B cell (primary cell): ENCODE data around the gene GLCE. TPM values are rescaled to one million over a fixed set of nuclear protein-coding genes. Genes with fewer than 3 reads are reported as not detected.

Experiments
- ATAC-seq: fragments of 200-7000 bp; cut with Tn5 transposase; one replicate; pipeline ENCODE4 v1.10.0; 2021; ENCODE audit warnings: low read depth, mild to moderate bottlenecking, moderate number of reproducible peaks, moderate library complexity
- CTCF ChIA-PET: fragments of 350-600 bp; sonication (Branson Sonifier 250); formaldehyde crosslinking; loops from one replicate; lab custom pipeline; 2021; ENCODE audit warnings: antibody characterized with exemption, inconsistent platforms; lab: Charles Lee
- POLR2A ChIA-PET: fragments of 350-600 bp; sonication (Branson Sonifier 250); formaldehyde crosslinking; loops from one replicate; lab custom pipeline; 2021; ENCODE audit warnings: antibody characterized with exemption; lab: Charles Lee
- DNase-seq: peaks from one replicate; pipeline ENCODE4 v3.0.0; 2013
- H2AFZ ChIP-seq: 2 replicates; pipeline ENCODE4 v1.6.1; 2012; ENCODE audit warnings: mild to moderate bottlenecking, low read depth, low read length; ENCODE audit not compliant: insufficient read depth, poor library complexity, severe bottlenecking
- H3K27ac ChIP-seq, 2 donors: 1 replicate in 1 of 2; 2 replicates in 1 of 2; pipeline ENCODE4 v1.5.1; 2012 to 2013; ENCODE audit warnings: low read length in 2 of 2, mild to moderate bottlenecking in 2 of 2, moderate library complexity in 1 of 2
- H3K27me3 ChIP-seq, 4 experiments: fragments of 200-600 bp in 1 of 4; sonication (generic) in 1 of 4; replicated peaks in 1 of 4; 1 replicate in 2 of 4; 2 replicates in 2 of 4; pipeline versions ENCODE4 v1.6.1 to v1.7.0; 2013 to 2016; ENCODE audit warnings: low read length in 3 of 4, mild to moderate bottlenecking in 2 of 4, mixed read lengths in 1 of 4, moderate library complexity in 1 of 4; ENCODE audit not compliant: insufficient read depth in 4 of 4, control insufficient read depth in 3 of 4; ENCODE audit errors: control extremely low read depth in 1 of 4
- H3K36me3 ChIP-seq, 2 experiments: replicated peaks in 1 of 2; 1 replicate in 1 of 2; 2 replicates in 1 of 2; pipeline versions ENCODE4 v1.6.1 to v1.7.1; 2013; ENCODE audit warnings: low read length in 1 of 2; ENCODE audit not compliant: insufficient read depth in 2 of 2, control insufficient read depth in 1 of 2; ENCODE audit errors: control extremely low read depth in 1 of 2, extremely low read depth in 1 of 2
- H3K4me1 ChIP-seq, 2 donors: fragments of 200-600 bp in 1 of 2; sonication (generic) in 1 of 2; 1 replicate in 1 of 2; 2 replicates in 1 of 2; pipeline versions ENCODE4 v1.5.1 to v1.6.1; 2013 to 2017; ENCODE audit warnings: low read length in 2 of 2; ENCODE audit not compliant: control insufficient read depth in 2 of 2, insufficient read depth in 2 of 2
- H3K4me2 ChIP-seq: replicated peaks from 2 replicates; pipeline ENCODE3; 2012; ENCODE audit warnings: mild to moderate bottlenecking, low read depth, low read length; ENCODE audit not compliant: poor library complexity, severe bottlenecking
- H3K4me3 ChIP-seq, 5 experiments: fragments of 200-600 bp in 1 of 5; sonication (generic) in 1 of 5; 1 replicate in 3 of 5; 2 replicates in 2 of 5; pipeline versions ENCODE4 v1.5.1 to v1.7.0; 2011 to 2016; ENCODE audit warnings: low read length in 4 of 5, mild to moderate bottlenecking in 4 of 5, low read depth in 2 of 5, control low read depth in 1 of 5, moderate library complexity in 1 of 5; ENCODE audit not compliant: insufficient read depth in 1 of 5; ENCODE audit errors: control extremely low read depth in 1 of 5, extremely low read depth in 1 of 5
- H3K79me2 ChIP-seq: fragments of 200-600 bp; sonication (generic); one replicate; pipeline ENCODE4 v1.6.0; 2016; ENCODE audit warnings: low read length; ENCODE audit not compliant: control insufficient read depth, insufficient read depth
- H3K9ac ChIP-seq: fragments of 200-600 bp; sonication (generic); 2 replicates; pipeline ENCODE4 v1.6.1; 2017; ENCODE audit warnings: mild to moderate bottlenecking, low read length, moderate library complexity
- H3K9me3 ChIP-seq, 3 donors: one replicate each; pipeline versions ENCODE4 v1.6.1 to v1.7.1; 2013; ENCODE audit warnings: low read length in 2 of 3; ENCODE audit not compliant: control insufficient read depth in 2 of 3, insufficient read depth in 1 of 3; ENCODE audit errors: control extremely low read depth in 1 of 3
- H4K20me1 ChIP-seq: 2 replicates; pipeline ENCODE4 v1.6.0; 2012; ENCODE audit warnings: mild to moderate bottlenecking, low read length; ENCODE audit not compliant: insufficient read depth, control insufficient read depth, poor library complexity, severe bottlenecking
- H3K27ac Mint-ChIP-seq: one replicate; pipeline ENCODE4 v1.8.0; 2021; ENCODE audit warnings: mixed read lengths
- H3K27me3 Mint-ChIP-seq: one replicate; pipeline ENCODE4 v1.8.0; 2021; ENCODE audit warnings: mixed read lengths
- H3K4me1 Mint-ChIP-seq: one replicate; pipeline ENCODE4 v1.8.0; 2021; ENCODE audit warnings: mixed read lengths
- H3K4me3 Mint-ChIP-seq: one replicate; pipeline ENCODE4 v1.8.0; 2021; ENCODE audit warnings: mixed read lengths
- H3K9me3 Mint-ChIP-seq: one replicate; pipeline ENCODE4 v1.8.0; 2022; ENCODE audit warnings: mixed read lengths; ENCODE audit not compliant: insufficient read depth
- EZH2 ChIP-seq: IDR thresholded peaks from 2 replicates; pipeline ENCODE4 v1.6.1; 2012; ENCODE audit warnings: borderline replicate concordance, low read depth, mild to moderate bottlenecking, moderate library complexity, low read length; ENCODE audit not compliant: insufficient read depth, poor library complexity, severe bottlenecking
- WGBS: methylation state at CpG from one replicate; pipeline ENCODE4 v1.1.5; 2013; ENCODE audit warnings: missing lambda C conversion rate; ENCODE audit not compliant: insufficient coverage; 5-methylcytosine and 5-hydroxymethylcytosine counted together
- intact Hi-C: fragments of 100-400 bp; cut with micrococcal nuclease; formaldehyde crosslinking; loops from one replicate; pipeline ENCODE4 v1.10.0; 2022
- polyA plus RNA-seq: library from polyadenylated mRNA; depleted of rRNA; stranded (reverse); fragments of >200 nt; gene quantifications from 2 replicates; pipeline ENCODE4 v1.2.3, GENCODE V29; 2012
- total RNA-seq, 2 donors: library from RNA; stranded (reverse); fragments of 120-200 nt in 1 of 2; gene quantifications; 1 replicate in 1 of 2; 2 replicates in 1 of 2; pipeline versions ENCODE4 v1.2.3 to v1.2.4, GENCODE V29; 2013 to 2022
- TF ChIP-seq, protein P1 (sequence below): fragments of 200-600 bp; IDR thresholded peaks from one replicate; pipeline ENCODE4 v1.8.0; 2022; ENCODE audit warnings: antibody characterized with exemption, mild to moderate bottlenecking

GLCE gene
- total and polyA plus RNA-seq, 2 donors (not counting 1 experiment from before 2014, with no cell fraction given) = 3.0 to 5.3 TPM

DNA sequence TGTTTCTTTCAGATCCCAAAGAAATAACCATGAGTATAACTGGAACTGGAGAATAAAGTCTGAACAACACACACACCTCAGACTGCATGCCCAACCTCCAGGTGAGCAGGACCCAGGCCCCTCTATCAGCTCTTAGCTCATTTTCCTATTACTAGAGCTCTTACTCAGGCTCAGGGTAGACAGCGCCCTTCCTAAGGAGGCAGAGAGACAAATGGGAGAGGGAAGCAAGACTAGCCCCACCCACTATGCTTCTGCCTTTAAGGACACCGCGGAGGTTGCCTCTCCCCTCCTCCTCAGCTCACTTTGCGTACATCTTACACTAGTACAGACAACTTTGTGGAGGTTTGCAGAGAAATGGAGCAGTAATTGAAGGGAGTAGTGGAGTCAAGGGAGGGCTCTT, 44.0 kb upstream of the GLCE start:
- TF ChIP-seq, protein P1, sequence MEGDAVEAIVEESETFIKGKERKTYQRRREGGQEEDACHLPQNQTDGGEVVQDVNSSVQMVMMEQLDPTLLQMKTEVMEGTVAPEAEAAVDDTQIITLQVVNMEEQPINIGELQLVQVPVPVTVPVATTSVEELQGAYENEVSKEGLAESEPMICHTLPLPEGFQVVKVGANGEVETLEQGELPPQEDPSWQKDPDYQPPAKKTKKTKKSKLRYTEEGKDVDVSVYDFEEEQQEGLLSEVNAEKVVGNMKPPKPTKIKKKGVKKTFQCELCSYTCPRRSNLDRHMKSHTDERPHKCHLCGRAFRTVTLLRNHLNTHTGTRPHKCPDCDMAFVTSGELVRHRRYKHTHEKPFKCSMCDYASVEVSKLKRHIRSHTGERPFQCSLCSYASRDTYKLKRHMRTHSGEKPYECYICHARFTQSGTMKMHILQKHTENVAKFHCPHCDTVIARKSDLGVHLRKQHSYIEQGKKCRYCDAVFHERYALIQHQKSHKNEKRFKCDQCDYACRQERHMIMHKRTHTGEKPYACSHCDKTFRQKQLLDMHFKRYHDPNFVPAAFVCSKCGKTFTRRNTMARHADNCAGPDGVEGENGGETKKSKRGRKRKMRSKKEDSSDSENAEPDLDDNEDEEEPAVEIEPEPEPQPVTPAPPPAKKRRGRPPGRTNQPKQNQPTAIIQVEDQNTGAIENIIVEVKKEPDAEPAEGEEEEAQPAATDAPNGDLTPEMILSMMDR = no peak
- TF ChIP-seq EZH2 = no peak
- no peaks in the 10 kb centered on the region for H3K36me3 ChIP-seq
- H3K4me1 Mint-ChIP-seq = no peaks in the 10 kb centered on the region
- H3K9me3 ChIP-seq = no peaks in the 10 kb centered on the region
- POLR2A ChIA-PET = no interaction called here
- intact Hi-C loops = no loop called here
- DNase-seq (no peak), ATAC-seq (no peak)
- H3K4me2 ChIP-seq = no peak overlapping the region
- H4K20me1 ChIP-seq = no peaks in the 10 kb centered on the region
- CTCF ChIA-PET = no interaction called here
- no peak overlapping the region for H3K4me3 Mint-ChIP-seq
- no peak overlapping the region for H2AFZ ChIP-seq
- no peak overlapping the region for H3K9ac ChIP-seq
- 60% methylated on average over 1 of the region's 4 CpGs for WGBS
- peaks cover 0 to 12% (median 0%) of the 10 kb centered on the region in 4 experiments for H3K27me3 ChIP-seq
- H3K4me1 ChIP-seq = no peaks in the 10 kb centered on the region
- no peak overlapping the region for H3K4me3 ChIP-seq
- no peak overlapping the region for H3K27ac Mint-ChIP-seq
- H3K27me3 Mint-ChIP-seq = peaks cover 38% of the 10 kb centered on the region
- H3K9me3 Mint-ChIP-seq = no peaks in the 10 kb centered on the region
- no peak overlapping the region for H3K27ac ChIP-seq
- H3K79me2 ChIP-seq = no peaks in the 10 kb centered on the region

DNA sequence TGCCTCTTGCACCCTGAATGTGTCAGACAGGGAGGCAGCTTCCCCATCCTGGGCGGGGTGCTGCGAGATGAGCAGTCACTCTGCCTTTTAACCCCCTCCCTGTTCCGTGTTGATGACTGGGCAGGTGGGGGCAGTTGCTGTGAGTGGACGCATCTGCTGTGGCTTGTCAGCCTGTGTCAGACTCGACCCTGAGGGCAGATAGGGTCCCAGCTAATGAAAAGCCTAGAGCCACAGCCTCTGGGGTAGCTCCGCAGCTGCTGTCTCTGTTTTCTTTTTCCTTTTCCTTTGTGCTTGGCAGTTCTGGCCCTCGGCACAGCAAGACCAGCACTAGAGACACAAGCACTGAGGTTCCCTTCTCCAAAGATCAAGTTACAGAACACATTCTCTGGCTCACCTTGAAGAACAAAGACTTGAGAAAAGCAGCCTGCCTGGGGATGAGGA, 43.0 kb upstream of the GLCE start:
- ChIA-PET POLR2A (no interaction called here), CTCF (no interaction called here)
- Mint-ChIP-seq H3K27ac (no peak overlapping the region), H3K4me3 (no peak overlapping the region), H3K4me1 (no peaks in the 10 kb centered on the region), H3K9me3 (no peaks in the 10 kb centered on the region), H3K27me3 (peaks cover 38% of the 10 kb centered on the region)
- Histone ChIP-seq H3K4me2 (no peak overlapping the region), H3K79me2 (no peaks in the 10 kb centered on the region), H4K20me1 (no peaks in the 10 kb centered on the region), H3K9ac (no peak overlapping the region), H3K9me3 (no peaks in the 10 kb centered on the region), H3K4me3 (no peak overlapping the region), H3K27ac (no peak overlapping the region), H3K27me3 (peaks cover 0 to 12% (median 0%) of the 10 kb centered on the region in 4 experiments), H2AFZ (no peak overlapping the region), H3K36me3 (no peaks in the 10 kb centered on the region), H3K4me1 (no peaks in the 10 kb centered on the region)
- intact Hi-C loops = no loop called here
- no peak for TF ChIP-seq EZH2
- TF ChIP-seq, protein P1 = no peak
- WGBS = 86% methylated on average over 5 of the region's 7 CpGs
- DNase-seq (no peak), ATAC-seq (no peak)
